GM19395 (cell line): ENCODE results near the gene CCDC183.

ENCODE experiments used
- ATAC-seq: cut with Tn5 transposase; IDR thresholded peaks from one replicate; pipeline ENCODE4 v1.9.1; 2021; ENCODE audit warnings: mild to moderate bottlenecking, moderate library complexity; ENCODE audit not compliant: unreplicated experiment

CCDC183 gene

DNA sequence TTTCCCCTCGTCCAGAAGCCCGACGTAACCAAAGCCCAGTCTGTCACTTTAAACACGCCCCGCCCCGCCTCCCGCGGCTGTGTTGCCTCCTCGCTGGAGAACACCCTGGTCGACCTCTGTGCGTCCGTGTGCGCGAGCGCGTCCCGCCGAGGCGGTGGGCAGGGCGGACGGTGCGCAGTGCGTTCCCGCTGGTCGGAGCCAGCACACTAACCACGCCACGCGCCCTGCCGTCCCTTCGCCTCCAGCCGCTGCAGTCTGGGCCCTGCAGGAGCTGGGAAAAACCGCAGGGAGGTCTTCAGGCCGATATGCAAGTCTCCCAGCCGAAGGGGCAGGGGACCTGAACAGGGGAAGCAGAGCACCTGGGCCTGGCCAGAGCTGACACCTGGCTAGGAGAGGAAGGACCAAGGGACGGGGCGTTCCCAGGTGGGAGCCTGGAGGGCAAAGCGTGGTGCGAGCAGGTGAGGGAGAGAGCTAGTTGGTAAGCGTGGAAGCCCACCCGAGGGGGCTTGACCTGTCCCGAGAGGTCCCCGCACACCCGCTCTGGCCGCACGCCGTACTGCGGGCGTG, 51.8 kb downstream of the CCDC183 start:
- ATAC-seq, result no peak

DNA sequence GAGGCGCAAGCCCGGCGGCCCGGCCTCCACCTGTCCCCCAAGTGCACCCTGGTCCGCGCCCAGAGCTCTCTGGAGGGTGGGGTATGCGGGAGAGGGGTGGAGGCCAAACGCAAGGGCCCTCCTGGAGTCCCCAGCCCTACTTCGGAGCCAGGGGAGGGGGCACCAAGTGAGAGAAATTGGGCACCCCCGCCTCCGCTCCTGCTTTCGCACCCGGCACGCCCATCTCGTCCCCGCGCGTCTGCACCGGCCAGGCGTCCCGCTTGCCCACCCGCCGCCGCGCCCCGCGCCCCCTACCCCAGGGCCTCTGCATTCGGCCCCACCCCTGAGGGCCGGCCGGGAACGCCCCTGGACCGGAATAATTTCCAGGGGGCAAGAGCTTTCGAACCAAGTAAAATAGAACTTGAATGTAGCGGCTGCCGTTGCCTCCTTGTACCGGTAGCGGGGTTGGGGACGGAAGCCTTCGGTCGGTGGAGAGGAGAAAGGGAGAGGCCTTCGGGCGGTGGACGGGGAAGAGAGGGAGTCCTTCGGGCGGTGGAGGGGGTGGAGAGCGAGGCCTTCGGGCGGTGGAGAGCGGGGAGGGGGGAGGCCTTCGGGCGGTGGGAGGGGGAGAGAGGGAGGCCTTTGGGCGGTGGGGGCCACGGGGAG, 52.4 kb downstream of the CCDC183 start:
- no peak for ATAC-seq

- ATAC-seq, result peak; percentile 79
These were observed 53.2 kb downstream of the CCDC183 start, which contains the start of gene PHPT1 for GRCh38 chr9:136849038-136849959. TSS of gene PHPT1 (plus strand) at chr9:136849409. CDS start at chr9:136849431, 22 bp downstream.

DNA sequence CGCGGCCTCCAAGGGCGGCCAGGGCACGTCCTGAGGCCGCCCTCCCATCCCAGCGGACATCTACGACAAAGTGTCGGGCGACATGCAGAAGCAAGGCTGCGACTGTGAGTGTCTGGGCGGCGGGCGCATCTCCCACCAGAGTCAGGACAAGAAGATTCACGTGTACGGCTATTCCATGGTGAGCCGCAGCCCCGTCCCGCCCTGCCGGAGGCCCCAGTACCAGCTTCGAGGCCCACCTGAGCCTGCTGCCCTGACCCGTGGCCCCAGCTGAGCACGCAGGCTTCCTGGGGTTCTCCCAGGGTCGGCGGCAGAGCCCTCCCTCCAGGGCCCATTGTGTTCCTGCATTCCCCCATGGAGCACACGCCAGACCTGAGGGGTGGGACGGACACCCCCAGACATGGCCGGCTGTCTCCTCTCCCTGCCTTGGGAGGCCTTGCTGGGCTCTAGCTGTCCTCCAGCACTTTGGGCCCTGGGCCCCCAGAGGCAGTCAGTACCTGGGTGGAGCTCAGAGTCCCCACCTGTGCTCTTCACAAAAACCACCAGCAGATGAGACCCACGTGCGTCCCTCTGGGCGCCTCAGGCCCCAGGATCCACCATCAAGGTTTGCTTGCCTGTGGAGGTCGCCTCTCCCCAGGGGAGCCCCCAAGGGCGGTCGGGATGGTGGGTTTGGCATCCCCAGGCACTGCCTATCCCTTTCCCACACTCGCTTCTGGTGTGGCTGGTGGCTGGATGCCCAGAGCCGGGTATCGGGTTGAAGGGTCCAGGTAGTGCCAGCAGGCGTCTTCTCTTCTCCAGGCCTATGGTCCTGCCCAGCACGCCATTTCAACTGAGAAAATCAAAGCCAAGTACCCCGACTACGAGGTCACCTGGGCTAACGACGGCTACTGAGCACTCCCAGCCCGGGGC, 54.1 kb downstream of the CCDC183 start:
- no peak for ATAC-seq

GRCh38 chr9:136850866-136851775, 55.0 kb downstream of the CCDC183 start:
- no peak for ATAC-seq

DNA sequence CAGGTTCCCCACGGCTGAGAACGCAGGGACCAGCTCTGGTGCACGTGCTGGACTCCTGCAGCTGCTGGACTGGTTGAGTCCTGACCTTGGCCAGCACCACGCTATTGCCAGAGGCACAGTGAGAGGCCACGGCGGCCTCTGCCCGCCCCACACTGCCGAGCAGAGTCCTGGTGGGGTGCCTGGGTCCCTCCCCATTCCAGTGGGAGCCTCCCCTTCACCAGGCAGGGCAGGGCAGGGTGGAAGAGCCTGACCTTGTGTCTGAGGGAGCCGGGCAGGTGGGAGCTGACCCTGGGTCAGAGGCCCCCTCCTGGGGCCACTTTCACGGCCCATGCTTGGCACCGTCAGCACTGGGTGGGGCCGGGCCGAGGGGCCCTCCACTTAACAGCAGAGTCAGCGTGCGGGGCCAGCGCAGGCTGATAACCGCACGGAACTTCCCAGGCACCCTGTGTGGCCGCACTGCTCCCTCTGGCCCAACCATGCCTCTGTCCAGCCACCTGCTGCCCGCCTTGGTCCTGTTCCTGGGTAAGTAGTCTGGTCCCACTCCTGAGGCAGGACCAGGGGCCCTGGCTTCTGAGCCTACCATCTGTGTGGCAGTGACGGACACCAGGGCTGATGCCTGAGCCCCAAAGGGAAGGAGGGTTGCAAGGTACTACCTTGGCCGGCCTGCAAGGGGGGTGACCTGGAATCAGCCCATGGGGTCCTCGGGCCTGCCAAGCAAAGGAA, 56.0 kb downstream of the CCDC183 start, which contains the start of gene MAMDC4:
Gene MAMDC4, plus strand, starts transcription at position 406 of the 723 bp plus-strand sequence. Its CDS starts 71 bp downstream, at position 477.
- ATAC-seq, result no peak

DNA sequence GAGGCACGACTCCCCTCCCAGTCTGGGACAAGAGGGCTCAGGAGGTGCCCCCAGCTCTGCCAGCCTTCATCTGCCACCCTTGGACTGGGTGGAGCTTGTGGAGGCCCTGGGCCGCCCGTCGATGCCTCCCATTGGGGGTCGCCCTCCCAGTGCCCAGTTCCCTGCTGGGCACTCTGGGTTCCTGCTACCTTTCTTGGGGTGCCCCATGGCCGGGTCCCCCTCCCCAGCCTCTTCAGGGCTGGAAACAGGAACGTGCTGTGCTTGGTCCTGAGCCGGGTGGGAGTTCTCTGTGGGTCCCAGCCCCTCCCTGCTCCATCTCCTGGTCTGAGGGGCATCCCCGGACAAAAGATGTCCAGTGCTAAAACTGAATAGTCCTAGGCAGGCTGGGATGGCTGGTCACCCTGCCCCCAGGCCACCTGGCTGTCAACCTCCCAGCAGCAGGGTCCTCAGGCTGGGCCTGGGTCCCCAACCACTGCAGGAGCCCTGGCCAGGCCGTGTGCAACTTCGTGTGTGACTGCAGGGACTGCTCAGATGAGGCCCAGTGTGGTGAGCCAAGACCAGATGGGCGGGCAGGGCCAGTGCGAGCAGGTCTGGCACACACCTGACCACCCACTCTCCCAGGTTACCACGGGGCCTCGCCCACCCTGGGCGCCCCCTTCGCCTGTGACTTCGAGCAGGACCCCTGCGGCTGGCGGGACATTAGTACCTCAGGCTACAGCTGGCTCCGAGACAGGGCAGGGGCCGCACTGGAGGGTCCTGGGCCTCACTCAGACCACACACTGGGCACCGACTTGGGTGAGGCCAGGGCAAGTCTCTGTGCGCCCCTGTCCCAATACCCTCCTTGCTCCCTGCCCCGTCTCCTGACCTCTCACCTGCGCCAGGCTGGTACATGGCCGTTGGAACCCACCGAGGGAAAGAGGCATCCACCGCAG, 56.8 kb downstream of the CCDC183 start:
- ATAC-seq, result no peak

GRCh38 chr9:136853596-136854112, 57.5 kb downstream of the CCDC183 start:
- ATAC-seq, result no peak

DNA sequence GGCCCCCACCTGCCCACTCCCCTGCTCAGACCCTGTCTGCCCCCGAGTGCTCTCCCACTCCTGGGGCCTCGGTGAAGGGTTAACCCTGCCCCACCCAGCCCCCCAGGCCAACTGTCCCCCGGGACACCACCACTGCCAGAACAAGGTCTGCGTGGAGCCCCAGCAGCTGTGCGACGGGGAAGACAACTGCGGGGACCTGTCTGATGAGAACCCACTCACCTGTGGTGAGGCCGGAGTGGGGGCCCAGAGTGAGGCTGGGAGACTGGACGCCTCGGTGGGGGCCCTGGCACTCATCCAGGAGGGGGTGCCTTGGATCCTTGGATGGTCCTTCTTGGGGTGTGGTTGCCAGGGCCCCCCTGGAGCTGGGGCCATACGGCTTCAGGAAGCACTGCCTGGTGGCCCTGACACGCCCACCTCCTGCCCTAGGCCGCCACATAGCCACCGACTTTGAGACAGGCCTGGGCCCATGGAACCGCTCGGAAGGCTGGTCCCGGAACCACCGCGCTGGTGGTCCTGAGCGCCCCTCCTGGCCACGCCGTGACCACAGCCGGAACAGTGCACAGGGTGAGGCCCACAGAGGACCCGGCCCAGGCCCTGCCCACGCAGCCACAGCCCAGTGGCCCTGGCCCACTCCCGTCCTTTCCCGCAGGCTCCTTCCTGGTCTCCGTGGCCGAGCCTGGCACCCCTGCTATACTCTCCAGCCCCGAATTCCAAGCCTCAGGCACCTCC, 58.1 kb downstream of the CCDC183 start:
- no peak for ATAC-seq

DNA sequence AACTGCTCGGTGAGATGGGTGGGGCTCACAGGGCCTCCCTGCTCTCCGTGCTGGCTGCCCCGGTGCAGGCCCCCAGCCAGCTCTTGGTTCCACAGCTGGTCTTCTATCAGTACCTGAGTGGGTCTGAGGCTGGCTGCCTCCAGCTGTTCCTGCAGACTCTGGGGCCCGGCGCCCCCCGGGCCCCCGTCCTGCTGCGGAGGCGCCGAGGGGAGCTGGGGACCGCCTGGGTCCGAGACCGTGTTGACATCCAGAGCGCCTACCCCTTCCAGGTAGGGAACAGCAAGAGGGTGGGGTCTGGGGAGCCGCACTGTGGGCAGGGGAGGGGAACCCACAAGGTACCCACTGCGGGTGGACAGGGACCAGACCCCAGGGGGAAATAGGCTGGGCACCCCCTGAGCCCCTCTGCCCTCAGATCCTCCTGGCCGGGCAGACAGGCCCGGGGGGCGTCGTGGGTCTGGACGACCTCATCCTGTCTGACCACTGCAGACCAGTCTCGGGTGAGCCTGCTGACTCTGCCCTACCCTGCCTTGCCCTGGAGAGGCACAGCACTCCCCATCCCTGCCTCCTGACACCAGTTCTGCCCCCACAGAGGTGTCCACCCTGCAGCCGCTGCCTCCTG, 58.8 kb downstream of the CCDC183 start:
- no peak for ATAC-seq

GRCh38 chr9:136855461-136856078, 59.4 kb downstream of the CCDC183 start:
- ATAC-seq, result no peak

DNA sequence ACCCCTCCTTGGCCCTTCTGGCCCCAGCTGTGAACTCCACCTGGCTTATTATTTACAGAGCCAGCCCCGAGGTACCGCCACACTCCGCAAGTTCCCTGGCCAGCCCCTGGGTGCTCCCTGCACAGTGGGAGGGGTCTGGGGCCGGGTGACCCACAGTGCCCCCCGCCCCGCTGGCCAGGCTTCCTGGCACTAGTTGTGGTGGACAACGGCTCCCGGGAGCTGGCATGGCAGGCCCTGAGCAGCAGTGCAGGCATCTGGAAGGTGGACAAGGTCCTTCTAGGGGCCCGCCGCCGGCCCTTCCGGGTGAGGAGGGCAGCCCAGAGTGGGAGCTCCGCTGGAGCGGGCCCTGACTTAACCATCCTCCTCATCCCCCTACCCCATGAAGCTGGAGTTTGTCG, 59.9 kb downstream of the CCDC183 start:
- ATAC-seq, result no peak

DNA sequence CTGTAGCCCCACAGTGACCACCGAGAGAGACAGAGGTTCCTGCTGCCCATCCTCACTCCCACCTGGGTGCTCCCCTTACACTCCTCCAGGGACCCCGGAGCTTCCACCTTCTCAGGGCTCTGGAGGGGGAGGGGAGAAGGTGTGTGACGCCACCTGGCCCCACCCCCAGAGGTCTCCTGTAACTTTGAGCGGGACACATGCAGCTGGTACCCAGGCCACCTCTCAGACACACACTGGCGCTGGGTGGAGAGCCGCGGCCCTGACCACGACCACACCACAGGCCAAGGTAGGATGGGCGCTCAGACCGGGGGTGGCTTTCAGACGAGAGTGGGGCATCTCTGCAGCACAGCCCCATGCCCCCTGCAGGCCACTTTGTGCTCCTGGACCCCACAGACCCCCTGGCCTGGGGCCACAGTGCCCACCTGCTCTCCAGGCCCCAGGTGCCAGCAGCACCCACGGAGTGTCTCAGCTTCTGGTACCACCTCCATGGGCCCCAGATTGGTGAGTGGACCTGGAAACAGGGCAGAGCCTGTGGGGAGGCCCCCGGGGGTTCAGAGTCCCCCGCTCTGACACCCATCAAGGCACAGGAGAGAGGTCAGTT, 60.5 kb downstream of the CCDC183 start:
- ATAC-seq, result no peak

GRCh38 chr9:136857166-136857565, 61.0 kb downstream of the CCDC183 start:
- ATAC-seq, result no peak
